ENCODE results near the gene C8A. TPM values are rescaled to one million over a fixed set of nuclear protein-coding genes. Genes with fewer than 3 reads are reported as not detected.

C8A gene
- total and polyA plus RNA-seq, 10 of the 15 experiments (the other 5 are each of a cell fraction or from before 2014, with no cell fraction given): not detected

DNA sequence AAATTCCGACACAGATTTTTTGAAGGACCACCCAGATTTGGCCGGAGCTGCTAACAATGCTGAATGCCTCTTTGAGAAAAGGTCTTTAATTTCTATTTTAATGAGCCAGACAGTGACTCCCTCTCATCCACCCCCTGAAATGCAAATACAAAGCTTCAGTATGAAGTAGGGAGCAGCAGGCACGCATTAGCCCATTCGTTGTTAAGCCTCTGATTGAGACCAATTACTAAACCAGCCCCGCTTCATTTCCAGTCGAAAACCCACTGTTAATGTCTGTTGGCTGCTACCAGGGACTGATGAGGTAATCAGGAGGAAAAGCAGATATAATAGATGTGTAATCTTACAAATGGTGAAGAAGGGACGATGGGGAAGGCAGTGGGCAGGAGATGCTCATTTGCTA, 4.8 kb upstream of the C8A start (continued):
- no peak for TF ChIP-seq BACH1 (IDR thresholded peaks at IDR 0.05; ENCODE audit: borderline replicate concordance)
- TF ChIP-seq, protein P1, sequence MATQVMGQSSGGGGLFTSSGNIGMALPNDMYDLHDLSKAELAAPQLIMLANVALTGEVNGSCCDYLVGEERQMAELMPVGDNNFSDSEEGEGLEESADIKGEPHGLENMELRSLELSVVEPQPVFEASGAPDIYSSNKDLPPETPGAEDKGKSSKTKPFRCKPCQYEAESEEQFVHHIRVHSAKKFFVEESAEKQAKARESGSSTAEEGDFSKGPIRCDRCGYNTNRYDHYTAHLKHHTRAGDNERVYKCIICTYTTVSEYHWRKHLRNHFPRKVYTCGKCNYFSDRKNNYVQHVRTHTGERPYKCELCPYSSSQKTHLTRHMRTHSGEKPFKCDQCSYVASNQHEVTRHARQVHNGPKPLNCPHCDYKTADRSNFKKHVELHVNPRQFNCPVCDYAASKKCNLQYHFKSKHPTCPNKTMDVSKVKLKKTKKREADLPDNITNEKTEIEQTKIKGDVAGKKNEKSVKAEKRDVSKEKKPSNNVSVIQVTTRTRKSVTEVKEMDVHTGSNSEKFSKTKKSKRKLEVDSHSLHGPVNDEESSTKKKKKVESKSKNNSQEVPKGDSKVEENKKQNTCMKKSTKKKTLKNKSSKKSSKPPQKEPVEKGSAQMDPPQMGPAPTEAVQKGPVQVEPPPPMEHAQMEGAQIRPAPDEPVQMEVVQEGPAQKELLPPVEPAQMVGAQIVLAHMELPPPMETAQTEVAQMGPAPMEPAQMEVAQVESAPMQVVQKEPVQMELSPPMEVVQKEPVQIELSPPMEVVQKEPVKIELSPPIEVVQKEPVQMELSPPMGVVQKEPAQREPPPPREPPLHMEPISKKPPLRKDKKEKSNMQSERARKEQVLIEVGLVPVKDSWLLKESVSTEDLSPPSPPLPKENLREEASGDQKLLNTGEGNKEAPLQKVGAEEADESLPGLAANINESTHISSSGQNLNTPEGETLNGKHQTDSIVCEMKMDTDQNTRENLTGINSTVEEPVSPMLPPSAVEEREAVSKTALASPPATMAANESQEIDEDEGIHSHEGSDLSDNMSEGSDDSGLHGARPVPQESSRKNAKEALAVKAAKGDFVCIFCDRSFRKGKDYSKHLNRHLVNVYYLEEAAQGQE (IDR thresholded peaks at IDR 0.05; ENCODE audit: low read depth, low read length): no peak

DNA sequence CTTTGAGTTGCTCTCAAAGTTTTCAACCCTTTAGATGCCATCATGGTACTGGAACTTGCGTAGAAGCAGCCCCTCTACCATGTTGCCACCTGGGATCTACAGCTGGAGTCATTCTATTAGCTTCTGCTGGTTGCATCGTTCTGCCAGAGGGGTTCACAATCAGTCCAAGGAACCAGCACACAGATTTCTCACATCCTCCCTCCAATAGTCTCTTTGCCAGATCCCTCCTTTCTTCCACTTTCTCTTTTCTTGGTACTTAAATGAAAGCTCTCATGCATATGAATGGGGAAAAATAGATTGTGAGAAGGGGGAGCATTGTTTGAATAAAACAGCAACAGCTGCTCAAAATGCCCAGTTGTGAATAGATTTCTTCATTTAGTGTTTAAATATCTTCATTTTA, 4.2 kb upstream of the C8A start:
- Histone ChIP-seq H3K27ac (ENCODE audit: control insufficient read depth, insufficient read depth) (no peak overlapping the region), H3K9me3 (replicated peaks; ENCODE audit: control insufficient read depth, insufficient read depth, low read length) (no peaks in the 10 kb centered on the region), H4K20me1 (ENCODE audit: control insufficient read depth, insufficient read depth) (no peaks in the 10 kb centered on the region), H3K4me3 (no peak overlapping the region), H2AFZ (ENCODE audit: control insufficient read depth, low read depth, low read length) (no peak overlapping the region), H3K79me2 (ENCODE audit: control insufficient read depth, insufficient read depth, low read length) (no peaks in the 10 kb centered on the region), H3K9ac (ENCODE audit: control insufficient read depth, insufficient read depth, low read length) (no peak overlapping the region), H3K27me3 (replicated peaks in 1 of 2; ENCODE audit: control insufficient read depth in 2 of 2, insufficient read depth in 2 of 2, low read length in 1 of 2) (no peaks in the 10 kb centered on the region), H3K36me3 (ENCODE audit: control insufficient read depth in 2 of 2, insufficient read depth in 2 of 2, low read length in 1 of 2) (no peaks in the 10 kb centered on the region), H3K4me2 (ENCODE audit: control insufficient read depth, insufficient read depth) (no peak overlapping the region), H3K4me1 (ENCODE audit: control insufficient read depth, insufficient read depth, low read length) (no peaks in the 10 kb centered on the region)
- FAIRE-seq (no peak), DNase-seq (ENCODE audit: low read depth, low spot score) (no peak), ATAC-seq (no peak)
- TF ChIP-seq POLR2AphosphoS5 (IDR thresholded peaks at IDR 0.05; ENCODE audit: low read length) (no peak), NFIC (IDR thresholded peaks at IDR 0.05; ENCODE audit: low read depth, low read length) (no peak), EGR1 (IDR thresholded peaks at IDR 0.05; ENCODE audit: borderline replicate concordance in 1 of 2, low read depth in 2 of 2, low read length in 2 of 2) (no peak), ETV6 (conservative IDR thresholded peaks at IDR 0.05 in 1 of 2, IDR thresholded peaks at IDR 0.05 in 1 of 2; ENCODE audit: borderline replicate concordance in 1 of 2, low read depth in 1 of 2) (no peak), TCF3 (IDR thresholded peaks at IDR 0.05; ENCODE audit: borderline replicate concordance, insufficient read depth, low read depth, low read length) (no peak), STAT1 (conservative IDR thresholded peaks at IDR 0.05) (no peak), BMI1 (IDR thresholded peaks at IDR 0.05; ENCODE audit: borderline replicate concordance) (no peak), ZSCAN29 (IDR thresholded peaks at IDR 0.05) (no peak), SIX5 (IDR thresholded peaks at IDR 0.05; ENCODE audit: low read depth, low read length, severe bottlenecking) (no peak), STAT3 (IDR thresholded peaks at IDR 0.05; ENCODE audit: low read depth, low read length) (no peak)
- TF ChIP-seq, protein P2, sequence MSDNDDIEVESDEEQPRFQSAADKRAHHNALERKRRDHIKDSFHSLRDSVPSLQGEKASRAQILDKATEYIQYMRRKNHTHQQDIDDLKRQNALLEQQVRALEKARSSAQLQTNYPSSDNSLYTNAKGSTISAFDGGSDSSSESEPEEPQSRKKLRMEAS (IDR thresholded peaks at IDR 0.05; ENCODE audit: low read depth, low read length): no peak
- TF ChIP-seq, protein P3, sequence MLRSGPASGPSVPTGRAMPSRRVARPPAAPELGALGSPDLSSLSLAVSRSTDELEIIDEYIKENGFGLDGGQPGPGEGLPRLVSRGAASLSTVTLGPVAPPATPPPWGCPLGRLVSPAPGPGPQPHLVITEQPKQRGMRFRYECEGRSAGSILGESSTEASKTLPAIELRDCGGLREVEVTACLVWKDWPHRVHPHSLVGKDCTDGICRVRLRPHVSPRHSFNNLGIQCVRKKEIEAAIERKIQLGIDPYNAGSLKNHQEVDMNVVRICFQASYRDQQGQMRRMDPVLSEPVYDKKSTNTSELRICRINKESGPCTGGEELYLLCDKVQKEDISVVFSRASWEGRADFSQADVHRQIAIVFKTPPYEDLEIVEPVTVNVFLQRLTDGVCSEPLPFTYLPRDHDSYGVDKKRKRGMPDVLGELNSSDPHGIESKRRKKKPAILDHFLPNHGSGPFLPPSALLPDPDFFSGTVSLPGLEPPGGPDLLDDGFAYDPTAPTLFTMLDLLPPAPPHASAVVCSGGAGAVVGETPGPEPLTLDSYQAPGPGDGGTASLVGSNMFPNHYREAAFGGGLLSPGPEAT (IDR thresholded peaks at IDR 0.05; ENCODE audit: low read depth): no peak
- TF ChIP-seq, protein P4, sequence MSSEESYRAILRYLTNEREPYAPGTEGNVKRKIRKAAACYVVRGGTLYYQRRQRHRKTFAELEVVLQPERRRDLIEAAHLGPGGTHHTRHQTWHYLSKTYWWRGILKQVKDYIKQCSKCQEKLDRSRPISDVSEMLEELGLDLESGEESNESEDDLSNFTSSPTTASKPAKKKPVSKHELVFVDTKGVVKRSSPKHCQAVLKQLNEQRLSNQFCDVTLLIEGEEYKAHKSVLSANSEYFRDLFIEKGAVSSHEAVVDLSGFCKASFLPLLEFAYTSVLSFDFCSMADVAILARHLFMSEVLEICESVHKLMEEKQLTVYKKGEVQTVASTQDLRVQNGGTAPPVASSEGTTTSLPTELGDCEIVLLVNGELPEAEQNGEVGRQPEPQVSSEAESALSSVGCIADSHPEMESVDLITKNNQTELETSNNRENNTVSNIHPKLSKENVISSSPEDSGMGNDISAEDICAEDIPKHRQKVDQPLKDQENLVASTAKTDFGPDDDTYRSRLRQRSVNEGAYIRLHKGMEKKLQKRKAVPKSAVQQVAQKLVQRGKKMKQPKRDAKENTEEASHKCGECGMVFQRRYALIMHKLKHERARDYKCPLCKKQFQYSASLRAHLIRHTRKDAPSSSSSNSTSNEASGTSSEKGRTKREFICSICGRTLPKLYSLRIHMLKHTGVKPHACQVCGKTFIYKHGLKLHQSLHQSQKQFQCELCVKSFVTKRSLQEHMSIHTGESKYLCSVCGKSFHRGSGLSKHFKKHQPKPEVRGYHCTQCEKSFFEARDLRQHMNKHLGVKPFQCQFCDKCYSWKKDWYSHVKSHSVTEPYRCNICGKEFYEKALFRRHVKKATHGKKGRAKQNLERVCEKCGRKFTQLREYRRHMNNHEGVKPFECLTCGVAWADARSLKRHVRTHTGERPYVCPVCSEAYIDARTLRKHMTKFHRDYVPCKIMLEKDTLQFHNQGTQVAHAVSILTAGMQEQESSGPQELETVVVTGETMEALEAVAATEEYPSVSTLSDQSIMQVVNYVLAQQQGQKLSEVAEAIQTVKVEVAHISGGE (CRISPR knock-in tag; IDR thresholded peaks at IDR 0.05): no peak
- BruUV-seq (replicated peaks): no TSS peak
- intact Hi-C loops (cut with micrococcal nuclease; ENCODE audit: unreplicated experiment): no loop called here
- ChIA-PET POLR2A (no interaction called here), SMC1A (ENCODE audit: uncharacterized antibody, unreplicated experiment) (no interaction called here), CTCF (no interaction called here), RAD21 (ENCODE audit: unreplicated experiment) (no interaction called here)
- in situ Hi-C loops (cut with MboI): no loop called here
- 2% methylated on average over 2 of the region's 2 CpGs for WGBS (ENCODE audit: insufficient coverage, insufficient replicate concordance, low lambda C conversion rate, missing lambda C conversion rate)

All from GM12878 (cell line).